ENCODE data around the gene SMIM15. TPM values are rescaled to one million over a fixed set of nuclear protein-coding genes. Genes with fewer than 3 reads are reported as not detected.

Gene SMIM15
- total RNA-seq, 1 donor from 2014 or later = 60.4 TPM

GRCh38 chr5:61130289-61130688 lies 32.0 kb downstream of the SMIM15 start:
- Mint-ChIP-seq H3K4me3 (no peak overlapping the region), H3K27me3 (no peaks in the 10 kb centered on the region), H3K27ac (no peak overlapping the region), H3K36me3 (no peaks in the 10 kb centered on the region), H3K9me3 (no peaks in the 10 kb centered on the region), H3K4me1 (ENCODE audit: unreplicated experiment) (no peaks in the 10 kb centered on the region)
- no peak for DNase-seq (ENCODE audit: extremely low spot score, unreplicated experiment)
- TF ChIP-seq CTCF (conservative IDR thresholded peaks at IDR 0.05) = no peak

DNA sequence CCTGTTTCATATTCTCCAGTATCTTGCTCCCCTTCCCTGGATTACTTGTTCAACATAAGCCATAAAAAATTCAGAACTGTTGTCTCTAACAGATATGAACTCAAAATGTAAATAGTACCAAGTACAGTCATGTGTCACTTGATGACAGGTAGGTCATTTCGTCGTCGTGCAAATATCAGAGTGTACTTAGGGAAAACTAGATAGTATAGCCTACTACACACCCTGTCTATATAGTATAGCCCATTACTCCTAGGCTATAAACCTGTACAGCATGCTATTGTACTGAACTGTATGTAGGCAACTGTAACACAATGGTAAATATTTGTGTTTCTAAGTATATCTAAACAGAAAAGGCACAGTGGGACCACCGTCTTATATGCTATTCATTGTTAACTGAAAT lies 39.1 kb downstream of the SMIM15 start:
- no peak overlapping the region for H3K4me3 Mint-ChIP-seq
- no peaks in the 10 kb centered on the region for H3K27me3 Mint-ChIP-seq
- TF ChIP-seq CTCF (conservative IDR thresholded peaks at IDR 0.05) = no peak
- no peaks in the 10 kb centered on the region for H3K36me3 Mint-ChIP-seq
- H3K9me3 Mint-ChIP-seq = no peaks in the 10 kb centered on the region
- H3K4me1 Mint-ChIP-seq (ENCODE audit: unreplicated experiment) = no peaks in the 10 kb centered on the region
- H3K27ac Mint-ChIP-seq = no peak overlapping the region
- DNase-seq (ENCODE audit: extremely low spot score, unreplicated experiment) = no peak

DNA sequence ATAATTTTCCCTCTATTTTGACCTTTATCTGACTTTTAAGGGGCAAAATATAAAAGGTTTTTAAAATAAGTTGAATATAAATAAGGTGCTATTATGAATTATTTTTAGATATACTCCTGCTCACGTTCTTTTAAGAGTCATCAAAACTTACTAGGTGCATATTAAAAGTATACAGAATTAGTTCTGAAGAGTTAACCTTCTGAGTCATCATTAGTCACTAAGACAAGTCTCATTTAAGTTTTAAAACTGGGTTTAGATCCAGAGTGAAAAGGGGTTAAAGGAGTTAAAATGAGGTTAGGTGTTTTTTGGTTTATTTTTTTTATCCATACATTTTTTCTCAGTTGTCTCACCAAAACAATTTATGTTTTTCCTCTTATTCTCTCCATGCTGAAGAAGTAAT lies 41.7 kb downstream of the SMIM15 start:
- Mint-ChIP-seq H3K27ac (no peak overlapping the region), H3K4me1 (ENCODE audit: unreplicated experiment) (no peaks in the 10 kb centered on the region), H3K36me3 (no peaks in the 10 kb centered on the region), H3K27me3 (no peaks in the 10 kb centered on the region), H3K9me3 (no peaks in the 10 kb centered on the region), H3K4me3 (no peak overlapping the region)
- no peak for DNase-seq (ENCODE audit: extremely low spot score, unreplicated experiment)
- TF ChIP-seq CTCF (conservative IDR thresholded peaks at IDR 0.05) = no peak

DNA sequence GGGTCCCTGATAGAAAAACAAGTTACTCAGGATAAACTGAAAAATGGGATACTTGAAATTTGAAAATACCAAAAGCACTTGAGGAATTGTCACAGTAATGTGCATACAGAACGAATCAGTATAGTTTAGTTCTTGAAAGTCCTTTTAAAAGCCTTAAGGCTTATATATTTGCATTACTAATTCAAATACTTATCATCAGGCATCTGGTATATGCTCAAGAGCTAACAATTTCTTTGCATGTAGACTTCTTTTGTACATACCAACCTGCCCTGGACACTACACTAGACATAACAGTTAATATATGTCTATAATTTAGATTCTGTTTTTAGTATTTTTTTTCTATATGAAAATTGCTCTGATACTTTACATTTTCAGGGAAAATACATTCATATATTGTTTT lies 43.2 kb downstream of the SMIM15 start:
- Mint-ChIP-seq H3K9me3 (no peaks in the 10 kb centered on the region), H3K4me1 (ENCODE audit: unreplicated experiment) (no peaks in the 10 kb centered on the region), H3K27me3 (no peaks in the 10 kb centered on the region), H3K4me3 (no peak overlapping the region), H3K27ac (no peak overlapping the region), H3K36me3 (no peaks in the 10 kb centered on the region)
- DNase-seq (ENCODE audit: extremely low spot score, unreplicated experiment) = no peak
- TF ChIP-seq CTCF (conservative IDR thresholded peaks at IDR 0.05) = no peak

- H3K36me3 Mint-ChIP-seq = no peaks in the 10 kb centered on the region
- no peak for DNase-seq (ENCODE audit: extremely low spot score, unreplicated experiment)
- no peak for TF ChIP-seq CTCF (conservative IDR thresholded peaks at IDR 0.05)
- H3K9me3 Mint-ChIP-seq = no peaks in the 10 kb centered on the region
- H3K4me1 Mint-ChIP-seq (ENCODE audit: unreplicated experiment) = no peaks in the 10 kb centered on the region
- no peak overlapping the region for H3K4me3 Mint-ChIP-seq
- H3K27ac Mint-ChIP-seq = no peak overlapping the region
- H3K27me3 Mint-ChIP-seq = no peaks in the 10 kb centered on the region
These were observed 46.3 kb downstream of the SMIM15 start for GRCh38 chr5:61115968-61116367.

GRCh38 chr5:61114441-61114840 lies 47.8 kb downstream of the SMIM15 start:
- TF ChIP-seq CTCF (conservative IDR thresholded peaks at IDR 0.05) = no peak
- DNase-seq (ENCODE audit: extremely low spot score, unreplicated experiment) = no peak
- Mint-ChIP-seq H3K9me3 (no peaks in the 10 kb centered on the region), H3K4me1 (ENCODE audit: unreplicated experiment) (no peaks in the 10 kb centered on the region), H3K36me3 (no peaks in the 10 kb centered on the region), H3K4me3 (no peak overlapping the region), H3K27me3 (no peaks in the 10 kb centered on the region), H3K27ac (no peak overlapping the region)

All from type B pancreatic cell (in vitro differentiated cells).